WI38 (cell line): Measurements from ENCODE around the gene RNF212.

ENCODE experiments used
- H3K4me3 ChIP-seq: 2 replicates; pipeline ENCODE4 v1.5.1; 2011; ENCODE audit warnings: low read depth, mild to moderate bottlenecking, control low read depth, low read length
- TF ChIP-seq, protein P1 (sequence below): IDR thresholded peaks from 2 replicates; pipeline ENCODE4 v1.5.1; 2012; ENCODE audit warnings: low read depth, mild to moderate bottlenecking, control low read depth, low read length

The RNF212 gene

DNA sequence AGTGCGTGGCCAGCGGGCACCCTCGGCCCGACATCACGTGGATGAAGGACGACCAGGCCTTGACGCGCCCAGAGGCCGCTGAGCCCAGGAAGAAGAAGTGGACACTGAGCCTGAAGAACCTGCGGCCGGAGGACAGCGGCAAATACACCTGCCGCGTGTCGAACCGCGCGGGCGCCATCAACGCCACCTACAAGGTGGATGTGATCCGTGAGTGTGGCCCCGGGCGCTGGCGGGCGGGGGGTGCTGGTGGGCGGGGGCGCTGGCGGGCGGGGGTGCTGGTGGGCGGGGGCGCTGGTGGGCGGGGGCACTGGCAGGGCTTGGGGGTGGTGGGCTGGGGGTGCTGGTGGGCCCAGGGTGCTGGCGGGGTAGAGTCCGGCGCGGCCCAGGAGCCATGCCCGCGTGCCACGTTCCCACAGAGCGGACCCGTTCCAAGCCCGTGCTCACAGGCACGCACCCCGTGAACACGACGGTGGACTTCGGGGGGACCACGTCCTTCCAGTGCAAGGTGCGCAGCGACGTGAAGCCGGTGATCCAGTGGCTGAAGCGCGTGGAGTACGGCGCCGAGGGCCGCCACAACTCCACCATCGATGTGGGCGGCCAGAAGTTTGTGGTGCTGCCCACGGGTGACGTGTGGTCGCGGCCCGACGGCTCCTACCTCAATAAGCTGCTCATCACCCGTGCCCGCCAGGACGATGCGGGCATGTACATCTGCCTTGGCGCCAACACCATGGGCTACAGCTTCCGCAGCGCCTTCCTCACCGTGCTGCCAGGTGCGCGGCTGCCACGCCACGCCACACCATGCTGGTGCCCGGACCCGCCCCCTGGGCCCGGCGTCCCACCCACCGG lies 89.2 kb downstream of the RNF212 start:
- H3K4me3 ChIP-seq = no peak overlapping the region
- TF ChIP-seq, protein P1, sequence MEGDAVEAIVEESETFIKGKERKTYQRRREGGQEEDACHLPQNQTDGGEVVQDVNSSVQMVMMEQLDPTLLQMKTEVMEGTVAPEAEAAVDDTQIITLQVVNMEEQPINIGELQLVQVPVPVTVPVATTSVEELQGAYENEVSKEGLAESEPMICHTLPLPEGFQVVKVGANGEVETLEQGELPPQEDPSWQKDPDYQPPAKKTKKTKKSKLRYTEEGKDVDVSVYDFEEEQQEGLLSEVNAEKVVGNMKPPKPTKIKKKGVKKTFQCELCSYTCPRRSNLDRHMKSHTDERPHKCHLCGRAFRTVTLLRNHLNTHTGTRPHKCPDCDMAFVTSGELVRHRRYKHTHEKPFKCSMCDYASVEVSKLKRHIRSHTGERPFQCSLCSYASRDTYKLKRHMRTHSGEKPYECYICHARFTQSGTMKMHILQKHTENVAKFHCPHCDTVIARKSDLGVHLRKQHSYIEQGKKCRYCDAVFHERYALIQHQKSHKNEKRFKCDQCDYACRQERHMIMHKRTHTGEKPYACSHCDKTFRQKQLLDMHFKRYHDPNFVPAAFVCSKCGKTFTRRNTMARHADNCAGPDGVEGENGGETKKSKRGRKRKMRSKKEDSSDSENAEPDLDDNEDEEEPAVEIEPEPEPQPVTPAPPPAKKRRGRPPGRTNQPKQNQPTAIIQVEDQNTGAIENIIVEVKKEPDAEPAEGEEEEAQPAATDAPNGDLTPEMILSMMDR = no peak

DNA sequence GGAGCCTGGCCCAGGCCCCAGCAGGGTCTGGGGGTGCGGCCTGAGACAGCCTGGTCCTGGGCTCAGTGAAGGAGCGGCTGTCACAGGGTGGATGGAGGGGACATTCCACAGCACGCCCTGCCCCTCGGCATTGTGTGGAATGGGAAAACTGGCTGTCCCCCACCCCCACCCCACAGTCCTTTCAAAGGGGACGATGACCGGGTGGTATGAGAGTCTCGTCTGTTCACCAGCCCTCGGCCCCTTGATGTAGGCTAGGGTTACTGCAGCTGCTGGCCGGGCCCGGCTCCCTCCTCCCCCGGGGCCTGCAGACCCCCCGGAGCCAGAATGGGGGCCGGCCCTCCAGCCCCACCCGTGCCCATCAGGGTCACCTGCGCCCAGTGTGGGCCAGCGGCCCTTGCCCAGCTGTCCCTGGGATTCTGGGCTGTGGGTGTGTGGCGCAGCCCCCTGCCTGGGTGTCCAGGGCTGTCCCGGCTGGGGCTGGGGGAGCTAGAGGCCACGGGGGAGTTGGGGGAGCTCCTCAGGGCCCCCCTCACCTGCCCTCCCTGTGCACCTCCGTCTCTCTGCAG lies 90.2 kb downstream of the RNF212 start:
- TF ChIP-seq, protein P1 = no peak
- no peak overlapping the region for H3K4me3 ChIP-seq

DNA sequence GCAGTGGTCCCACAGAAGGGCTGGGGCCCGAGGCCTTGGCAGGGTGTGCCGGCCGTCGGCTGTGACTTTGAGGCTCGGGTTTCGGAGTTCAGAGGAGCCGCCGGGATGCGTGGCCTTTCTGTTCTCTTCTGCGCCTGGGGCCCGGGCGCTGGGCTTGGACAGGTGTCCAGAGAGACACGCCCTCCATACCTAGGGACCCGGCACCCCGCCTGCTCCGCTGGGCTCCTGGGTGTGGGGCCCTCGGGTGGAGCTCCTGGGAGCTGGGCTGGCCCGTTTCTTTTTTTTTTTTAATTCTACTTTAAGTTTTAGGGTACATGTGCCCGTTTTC lies 90.7 kb downstream of the RNF212 start:
- no peak overlapping the region for H3K4me3 ChIP-seq

DNA sequence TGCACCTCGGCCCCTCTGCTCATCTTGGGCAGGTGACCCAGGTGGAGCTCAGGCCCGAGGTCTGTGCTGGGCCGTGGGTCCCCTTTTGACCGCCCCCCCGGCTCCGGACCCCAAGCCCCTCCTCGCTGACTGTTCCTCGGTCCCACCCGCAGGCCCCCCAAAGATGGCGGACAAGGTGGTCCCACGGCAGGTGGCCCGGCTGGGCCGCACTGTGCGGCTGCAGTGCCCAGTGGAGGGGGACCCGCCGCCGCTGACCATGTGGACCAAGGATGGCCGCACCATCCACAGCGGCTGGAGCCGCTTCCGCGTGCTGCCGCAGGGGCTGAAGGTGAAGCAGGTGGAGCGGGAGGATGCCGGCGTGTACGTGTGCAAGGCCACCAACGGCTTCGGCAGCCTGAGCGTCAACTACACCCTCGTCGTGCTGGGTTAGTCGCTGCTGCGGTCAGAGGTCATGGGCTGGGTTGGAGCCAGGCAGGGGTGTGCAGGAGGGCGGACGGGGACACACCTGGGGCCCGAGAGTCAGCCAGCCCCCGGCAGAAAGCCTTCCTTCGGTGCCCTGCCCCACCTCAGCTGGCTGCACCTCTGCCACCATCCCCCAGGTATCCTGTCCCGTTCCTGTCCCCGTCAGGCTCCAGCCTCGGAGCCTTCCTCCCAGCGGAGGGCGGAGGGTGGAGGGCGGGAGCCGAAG lies 91.2 kb downstream of the RNF212 start:
- TF ChIP-seq, protein P1 = no peak
- H3K4me3 ChIP-seq = no peak overlapping the region

More for the DNA sequence above, 90.7 kb downstream of the RNF212 start:
- TF ChIP-seq, protein P1 = no peak
